ENCODE results near the gene EIF3J.

The EIF3J gene

GRCh38 chr15:44606740-44607139 is 69.8 kb downstream of the EIF3J start:
- Histone ChIP-seq H3K4me1 (ENCODE audit: control insufficient read depth in 5 of 5, insufficient read depth in 5 of 5, low read length in 5 of 5) (no peaks in the 10 kb centered on the region), H3K27me3 (ENCODE audit: control insufficient read depth in 5 of 5, insufficient read depth in 4 of 5, low read length in 5 of 5) (no peaks in the 10 kb centered on the region), H3K36me3 (ENCODE audit: control insufficient read depth in 5 of 5, insufficient read depth in 5 of 5, low read length in 5 of 5) (peaks cover 51 to 71% (median 55%) of the 10 kb centered on the region in 5 donors), H3K4me3 (ENCODE audit: low read depth in 1 of 5, low read length in 5 of 5) (no peak overlapping the region), H3K9me3 (ENCODE audit: control insufficient read depth in 5 of 5, low read length in 5 of 5) (no peaks in the 10 kb centered on the region), H3K27ac (ENCODE audit: low read depth, low read length) (no peak overlapping the region), H3K9ac (ENCODE audit: low read length in 5 of 5) (no peak overlapping the region)

Measured in subcutaneous abdominal adipose tissue (tissue), 5 donors.